Measurements from ENCODE around the gene ARMH4. TPM values are rescaled to one million over a fixed set of nuclear protein-coding genes. Genes with fewer than 3 reads are reported as not detected.

Gene ARMH4
- total RNA-seq, 1 experiment from 2014 or later, result 7.8 TPM

DNA sequence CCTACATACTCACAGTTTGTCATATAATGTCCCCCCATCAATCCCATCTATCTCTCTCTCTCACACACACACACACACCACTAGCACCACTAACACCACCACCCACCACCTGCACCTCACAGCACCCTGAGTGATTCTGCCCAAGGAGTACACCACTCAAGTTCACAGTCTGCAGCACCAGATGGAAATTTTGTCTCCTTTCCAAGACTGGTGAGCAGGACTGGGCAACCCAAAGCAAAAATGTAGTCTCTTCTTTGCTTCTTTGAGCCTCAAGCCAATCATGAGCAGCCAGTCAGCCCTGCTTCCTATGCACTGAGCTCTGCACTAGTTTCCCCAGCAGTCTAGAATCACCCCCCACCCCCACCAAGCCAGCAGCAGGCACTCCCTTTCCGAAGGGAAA is 15.0 kb upstream of the ARMH4 start:
- Histone ChIP-seq H3K27ac (ENCODE audit: low read depth, low read length, poor library complexity, severe bottlenecking) (no peak overlapping the region), H3K4me1 (ENCODE audit: insufficient read depth, low read length, poor library complexity, severe bottlenecking) (peaks cover 12% of the 10 kb centered on the region), H3K4me3 (ENCODE audit: low read depth, low read length, poor library complexity, severe bottlenecking) (no peak overlapping the region), H3K27me3 (replicated peaks; ENCODE audit: insufficient read depth, low read depth, low read length, poor library complexity) (no peaks in the 10 kb centered on the region), H3K36me3 (ENCODE audit: insufficient read depth, low read length, poor library complexity, severe bottlenecking) (no peaks in the 10 kb centered on the region), H3K9me3 (ENCODE audit: low read depth, low read length, poor library complexity, severe bottlenecking) (no peaks in the 10 kb centered on the region)
- no peak for DNase-seq (ENCODE audit: low spot score)
- TF ChIP-seq CTCF (conservative IDR thresholded peaks at IDR 0.05; ENCODE audit: low read depth, low read length) (no peak), EZH2 (IDR thresholded peaks at IDR 0.05; ENCODE audit: borderline replicate concordance, low read depth, low read length, poor library complexity, severe bottlenecking) (no peak)
- intact Hi-C loops (cut with micrococcal nuclease; ENCODE audit: unreplicated experiment), result loop anchor here (2.0 kb wide), 2 partner anchors 58 to 474 kb away; no protein-coding TSS in a partner anchor
- ChIA-PET POLR2A (ENCODE audit: low non-redundant PET) (interaction anchor here (0.7 kb wide), 1 partner anchor 917 kb away, joined by 17 read pairs; no protein-coding TSS in a partner anchor), CTCF (no interaction called here)
- BruUV-seq (replicated peaks), result no TSS peak

DNA sequence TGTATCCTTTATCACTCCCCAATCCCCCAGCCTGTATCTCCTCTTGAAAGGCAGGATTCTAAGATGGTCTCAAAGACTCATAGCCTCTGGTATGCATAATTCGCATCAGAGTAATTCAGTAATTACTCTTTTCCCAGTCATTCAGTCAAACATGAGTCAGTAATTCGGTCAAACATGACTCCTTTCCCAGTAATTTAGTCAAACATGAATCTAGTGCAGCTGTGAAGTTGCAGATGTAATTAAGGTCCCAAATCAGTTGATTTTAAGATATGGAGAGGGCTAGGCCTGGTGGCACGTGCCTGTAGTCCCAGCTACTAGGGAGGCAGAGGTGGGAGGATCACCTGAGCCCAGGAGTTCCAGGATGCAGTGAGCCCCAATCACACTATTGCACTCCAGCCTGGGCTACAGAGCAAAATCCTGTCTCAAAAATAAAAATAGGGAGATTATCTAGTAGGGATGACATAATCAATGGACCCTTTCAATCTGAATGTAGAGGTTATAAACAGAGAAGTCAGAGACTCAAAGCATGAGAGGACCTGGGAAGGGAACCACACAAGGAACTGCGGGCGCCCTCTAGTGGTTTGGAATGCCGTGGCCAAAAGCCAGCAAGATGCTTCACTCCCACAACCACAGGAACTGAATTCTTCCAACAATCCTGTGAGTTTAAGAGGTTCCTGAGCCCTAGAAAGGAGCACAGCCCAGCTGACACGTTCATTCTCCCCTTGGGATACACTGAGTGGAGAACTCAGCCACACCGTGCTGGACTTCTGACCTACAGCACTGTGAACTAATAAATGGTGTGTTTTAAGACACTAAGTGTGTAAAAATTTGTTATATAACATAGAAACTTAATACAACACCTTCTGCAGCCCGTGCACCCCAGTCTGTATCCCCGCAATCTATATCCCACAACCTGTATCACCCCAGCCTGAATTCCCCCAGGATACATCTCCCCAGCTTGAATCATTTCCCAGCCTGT is 14.3 kb upstream of the ARMH4 start:
- Histone ChIP-seq H3K4me1 (ENCODE audit: insufficient read depth, low read length, poor library complexity, severe bottlenecking) (peaks cover 8% of the 10 kb centered on the region), H3K4me3 (ENCODE audit: low read depth, low read length, poor library complexity, severe bottlenecking) (no peak overlapping the region), H3K27ac (ENCODE audit: low read depth, low read length, poor library complexity, severe bottlenecking) (no peak overlapping the region), H3K27me3 (replicated peaks; ENCODE audit: insufficient read depth, low read depth, low read length, poor library complexity) (no peaks in the 10 kb centered on the region), H3K9me3 (ENCODE audit: low read depth, low read length, poor library complexity, severe bottlenecking) (no peaks in the 10 kb centered on the region), H3K36me3 (ENCODE audit: insufficient read depth, low read length, poor library complexity, severe bottlenecking) (no peaks in the 10 kb centered on the region)
- peak; percentile 95 for TF ChIP-seq CTCF (conservative IDR thresholded peaks at IDR 0.05; ENCODE audit: low read depth, low read length)
- no peak for TF ChIP-seq EZH2 (IDR thresholded peaks at IDR 0.05; ENCODE audit: borderline replicate concordance, low read depth, low read length, poor library complexity, severe bottlenecking)
- ChIA-PET CTCF (no interaction called here), POLR2A (ENCODE audit: low non-redundant PET) (no interaction called here)
- BruUV-seq (replicated peaks), result no TSS peak
- peak; percentile 89 for DNase-seq (ENCODE audit: low spot score)
- intact Hi-C loops (cut with micrococcal nuclease; ENCODE audit: unreplicated experiment), result loop anchor here (2.0 kb wide), 2 partner anchors 57 to 473 kb away; no protein-coding TSS in a partner anchor

GRCh38 chr14:58160561-58160960 is 8.5 kb upstream of the ARMH4 start:
- intact Hi-C loops (cut with micrococcal nuclease; ENCODE audit: unreplicated experiment), result no loop called here
- H3K36me3 ChIP-seq (ENCODE audit: insufficient read depth, low read length, poor library complexity, severe bottlenecking), result no peaks in the 10 kb centered on the region
- ChIA-PET POLR2A (ENCODE audit: low non-redundant PET) (interaction anchor here (0.6 kb wide), 1 partner anchor 853 kb away, joined by 3 read pairs; no protein-coding TSS in a partner anchor), CTCF (no interaction called here)
- H3K9me3 ChIP-seq (ENCODE audit: low read depth, low read length, poor library complexity, severe bottlenecking), result no peaks in the 10 kb centered on the region
- H3K4me3 ChIP-seq (ENCODE audit: low read depth, low read length, poor library complexity, severe bottlenecking), result no peak overlapping the region
- H3K27ac ChIP-seq (ENCODE audit: low read depth, low read length, poor library complexity, severe bottlenecking), result no peak overlapping the region
- no peak for DNase-seq (ENCODE audit: low spot score)
- TF ChIP-seq EZH2 (IDR thresholded peaks at IDR 0.05; ENCODE audit: borderline replicate concordance, low read depth, low read length, poor library complexity, severe bottlenecking), result no peak
- TF ChIP-seq CTCF (conservative IDR thresholded peaks at IDR 0.05; ENCODE audit: low read depth, low read length), result no peak
- no TSS peak for BruUV-seq (replicated peaks)
- H3K4me1 ChIP-seq (ENCODE audit: insufficient read depth, low read length, poor library complexity, severe bottlenecking), result no peaks in the 10 kb centered on the region
- H3K27me3 ChIP-seq (replicated peaks; ENCODE audit: insufficient read depth, low read depth, low read length, poor library complexity), result no peaks in the 10 kb centered on the region
